Putamen (tissue), 1 donor: ENCODE data around the gene HIP1R.

Experiments used
- DNase-seq: peaks from one replicate; pipeline ENCODE4 v3.0.0-alpha.2; 2016; ENCODE audit warnings: low spot score

HIP1R gene

DNA sequence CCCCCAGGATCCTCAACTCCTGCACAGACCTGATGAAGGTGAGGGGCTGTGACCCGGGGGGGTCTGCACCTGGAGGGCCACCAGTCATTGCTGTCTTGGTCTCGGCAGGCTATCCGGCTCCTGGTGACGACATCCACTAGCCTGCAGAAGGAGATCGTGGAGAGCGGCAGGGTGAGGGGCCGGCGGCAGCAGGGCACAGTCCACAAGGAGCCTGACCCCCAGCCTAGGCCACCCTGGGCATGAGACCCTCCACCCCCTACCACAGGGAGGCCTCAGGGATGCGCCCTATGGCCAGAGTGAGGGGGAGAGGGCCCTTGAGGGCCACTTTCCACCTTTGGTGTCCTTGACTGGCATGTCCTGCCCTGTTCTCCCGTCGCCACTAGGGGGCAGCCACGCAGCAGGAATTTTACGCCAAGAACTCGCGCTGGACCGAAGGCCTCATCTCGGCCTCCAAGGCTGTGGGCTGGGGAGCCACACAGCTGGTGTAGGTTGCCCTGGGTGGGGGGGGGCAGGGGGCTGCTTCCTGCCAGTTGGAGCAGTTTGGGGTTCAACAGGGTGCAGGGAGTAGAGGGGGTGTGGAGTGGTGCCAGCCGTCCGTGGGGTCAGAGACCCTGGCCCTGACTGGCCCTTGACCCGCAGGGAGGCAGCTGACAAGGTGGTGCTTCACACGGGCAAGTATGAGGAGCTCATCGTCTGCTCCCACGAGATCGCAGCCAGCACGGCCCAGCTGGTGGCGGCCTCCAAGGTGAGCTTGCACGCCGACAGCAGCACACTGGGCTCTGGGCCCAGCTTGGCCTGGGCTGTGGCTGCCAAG lies 25.0 kb downstream of the HIP1R start:
- DNase-seq: peak; percentile 79

DNA sequence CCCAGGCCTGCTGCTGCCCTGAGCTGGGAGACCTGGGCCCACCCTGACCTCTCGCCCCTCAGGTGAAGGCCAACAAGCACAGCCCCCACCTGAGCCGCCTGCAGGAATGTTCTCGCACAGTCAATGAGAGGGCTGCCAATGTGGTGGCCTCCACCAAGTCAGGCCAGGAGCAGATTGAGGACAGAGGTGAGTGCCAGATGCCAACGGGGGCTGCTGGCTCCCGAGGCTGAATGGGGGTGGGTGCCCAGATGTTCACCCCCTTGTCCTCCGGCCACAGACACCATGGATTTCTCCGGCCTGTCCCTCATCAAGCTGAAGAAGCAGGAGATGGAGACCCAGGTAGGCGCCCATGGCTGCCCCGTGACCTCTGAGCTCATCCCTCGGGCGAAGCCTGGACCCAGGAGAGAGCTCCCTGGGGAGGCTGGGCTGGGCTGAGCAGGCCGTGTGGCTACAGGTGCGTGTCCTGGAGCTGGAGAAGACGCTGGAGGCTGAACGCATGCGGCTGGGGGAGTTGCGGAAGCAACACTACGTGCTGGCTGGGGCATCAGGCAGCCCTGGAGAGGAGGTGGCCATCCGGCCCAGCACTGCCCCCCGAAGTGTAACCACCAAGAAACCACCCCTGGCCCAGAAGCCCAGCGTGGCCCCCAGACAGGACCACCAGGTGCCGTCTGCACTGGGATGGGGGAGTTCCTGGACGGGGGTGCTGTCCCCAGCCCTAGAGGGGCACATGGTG lies 25.8 kb downstream of the HIP1R start:
- DNase-seq: no peak

DNA sequence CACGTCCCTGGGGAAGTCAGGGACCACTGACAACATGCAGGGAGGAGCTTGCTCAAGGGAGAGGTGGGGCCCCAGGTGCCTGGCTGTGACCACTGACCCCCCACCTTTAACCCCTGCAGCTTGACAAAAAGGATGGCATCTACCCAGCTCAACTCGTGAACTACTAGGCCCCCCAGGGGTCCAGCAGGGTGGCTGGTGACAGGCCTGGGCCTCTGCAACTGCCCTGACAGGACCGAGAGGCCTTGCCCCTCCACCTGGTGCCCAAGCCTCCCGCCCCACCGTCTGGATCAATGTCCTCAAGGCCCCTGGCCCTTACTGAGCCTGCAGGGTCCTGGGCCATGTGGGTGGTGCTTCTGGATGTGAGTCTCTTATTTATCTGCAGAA lies 26.3 kb downstream of the HIP1R start:
- DNase-seq: no peak

DNA sequence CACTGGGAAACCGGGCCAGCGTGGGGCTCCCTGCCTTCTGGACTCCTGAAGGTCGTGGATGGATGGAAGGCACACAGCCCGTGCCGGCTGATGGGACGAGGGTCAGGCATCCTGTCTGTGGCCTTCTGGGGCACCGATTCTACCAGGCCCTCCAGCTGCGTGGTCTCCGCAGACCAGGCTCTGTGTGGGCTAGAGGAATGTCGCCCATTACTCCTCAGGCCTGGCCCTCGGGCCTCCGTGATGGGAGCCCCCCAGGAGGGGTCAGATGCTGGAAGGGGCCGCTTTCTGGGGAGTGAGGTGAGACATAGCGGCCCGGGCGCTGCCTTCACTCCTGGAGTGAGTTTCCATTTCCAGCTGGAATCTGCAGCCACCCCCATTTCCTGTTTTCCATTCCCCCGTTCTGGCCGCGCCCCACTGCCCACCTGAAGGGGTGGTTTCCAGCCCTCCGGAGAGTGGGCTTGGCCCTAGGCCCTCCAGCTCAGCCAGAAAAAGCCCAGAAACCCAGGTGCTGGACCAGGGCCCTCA lies 26.9 kb downstream of the HIP1R start:
- DNase-seq: no peak

DNA sequence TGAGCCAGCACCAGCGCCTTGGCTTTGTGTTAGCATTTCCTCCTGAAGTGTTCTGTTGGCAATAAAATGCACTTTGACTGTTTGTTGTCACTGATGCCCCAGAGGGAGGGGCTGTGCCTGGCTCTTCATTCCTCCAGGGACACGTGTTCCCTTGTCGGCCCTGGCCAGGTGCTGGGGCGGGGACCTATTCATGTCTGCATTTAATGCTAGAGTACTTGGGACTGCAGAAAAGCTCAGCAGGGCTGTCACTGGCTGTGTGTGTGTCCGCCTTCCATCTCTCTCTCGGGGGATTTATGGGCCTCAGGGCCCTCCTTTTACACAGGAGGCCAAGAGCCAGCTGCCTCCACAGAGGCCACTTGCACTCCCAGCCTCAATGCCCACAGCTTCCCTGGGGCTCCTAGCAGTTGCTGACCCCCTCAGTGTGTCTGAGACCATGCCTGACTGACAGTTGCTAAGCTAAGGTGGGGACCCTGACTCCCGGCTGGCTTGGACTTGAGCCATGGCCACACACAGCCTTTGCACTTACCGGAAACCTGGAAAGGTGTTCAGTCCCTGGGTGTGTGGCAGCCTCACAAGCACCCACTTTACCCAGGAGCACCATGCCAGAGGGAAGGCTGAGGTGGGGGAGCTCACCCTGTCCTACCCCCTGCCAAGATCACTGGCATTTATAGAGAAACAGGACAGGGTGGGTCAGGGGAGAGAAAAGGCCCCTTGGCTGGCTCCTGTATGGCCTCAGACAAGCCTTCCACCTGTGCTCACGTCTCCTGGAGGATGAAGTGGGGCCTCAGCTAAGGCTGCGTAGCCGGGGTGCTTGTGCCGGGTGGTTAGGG lies 27.8 kb downstream of the HIP1R start:
- no peak for DNase-seq

DNA sequence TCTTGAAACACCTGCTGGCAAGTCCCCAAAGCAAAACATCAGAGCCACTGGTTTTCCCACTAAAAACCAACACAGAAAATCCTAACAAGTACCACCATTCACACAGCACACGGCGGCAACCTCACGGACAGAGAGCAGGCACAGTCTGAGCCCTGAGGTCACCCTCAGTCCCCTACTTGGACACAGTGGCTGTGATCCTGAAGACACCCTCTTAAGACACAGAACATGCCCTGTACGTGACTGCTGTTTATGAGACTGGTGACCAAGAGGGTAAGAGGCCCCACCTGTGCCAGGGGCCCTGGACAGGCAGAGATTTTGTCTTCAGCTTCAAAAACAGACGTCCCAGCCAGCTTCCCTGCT lies 29.6 kb downstream of the HIP1R start:
- no peak for DNase-seq

DNA sequence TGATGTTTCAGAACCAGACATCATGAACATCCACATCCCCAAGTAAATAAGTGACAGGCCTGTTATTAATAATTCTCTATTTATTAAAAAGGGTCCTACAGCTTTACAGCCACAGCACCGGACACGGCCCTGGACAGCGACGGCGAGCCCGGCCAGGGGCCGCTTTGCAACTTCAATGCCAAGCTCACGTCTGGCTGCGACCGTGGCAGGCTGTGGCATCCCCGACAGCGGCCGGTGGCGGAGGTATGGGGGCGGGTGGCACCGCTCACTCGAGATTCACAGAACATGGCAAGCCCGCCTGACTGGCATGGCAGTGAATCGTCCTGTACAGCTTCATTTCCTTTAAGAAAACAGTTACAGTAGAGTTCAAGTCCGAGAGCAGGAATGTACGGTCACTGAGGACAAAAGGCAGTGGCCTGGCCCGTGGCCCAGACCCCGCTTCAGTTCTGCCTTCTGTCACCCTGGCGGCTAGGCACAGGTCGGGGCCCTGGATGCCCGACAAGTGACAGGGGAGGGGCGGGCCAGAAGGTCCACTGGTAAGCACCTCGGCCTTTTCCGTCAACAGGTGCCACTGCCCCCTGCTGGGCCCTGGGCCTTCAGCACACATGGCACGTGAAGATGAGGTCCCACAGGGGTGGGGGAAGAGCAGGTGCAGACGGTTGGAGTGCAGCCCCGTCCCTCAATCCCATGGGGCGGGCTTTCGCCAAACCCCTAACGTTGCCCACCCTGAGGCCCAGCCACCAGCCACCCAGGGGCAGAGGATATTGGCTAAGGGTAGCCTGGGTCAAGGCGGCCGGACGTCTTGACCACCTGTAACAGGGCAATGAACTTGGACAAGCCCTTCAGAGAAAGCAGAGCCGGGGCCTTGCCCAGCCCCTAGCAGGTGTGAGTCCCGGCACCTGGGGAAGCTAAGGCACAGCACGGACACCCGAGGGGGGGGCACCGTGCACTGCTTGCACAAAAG lies 30.3 kb downstream of the HIP1R start:
- DNase-seq: no peak

DNA sequence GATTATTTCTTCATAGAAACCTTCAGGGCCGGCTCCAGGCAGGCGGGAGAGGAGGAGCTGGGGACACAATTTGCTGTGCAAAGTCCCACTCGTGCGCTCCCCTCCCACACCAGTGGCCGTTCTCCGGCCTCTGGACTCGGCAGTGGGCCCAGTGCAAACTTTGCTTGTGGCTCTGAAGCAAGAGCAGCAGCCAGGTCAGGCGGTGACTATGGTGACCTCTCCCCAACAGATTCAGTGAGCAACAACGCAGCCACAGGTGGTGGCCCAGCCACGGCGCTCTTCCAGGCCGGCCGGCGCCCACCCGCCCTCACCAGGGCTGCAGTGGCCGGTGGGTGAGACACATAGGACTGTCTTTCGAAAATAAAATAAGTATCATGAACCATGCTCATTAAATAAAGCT lies 31.1 kb downstream of the HIP1R start:
- no peak for DNase-seq

DNA sequence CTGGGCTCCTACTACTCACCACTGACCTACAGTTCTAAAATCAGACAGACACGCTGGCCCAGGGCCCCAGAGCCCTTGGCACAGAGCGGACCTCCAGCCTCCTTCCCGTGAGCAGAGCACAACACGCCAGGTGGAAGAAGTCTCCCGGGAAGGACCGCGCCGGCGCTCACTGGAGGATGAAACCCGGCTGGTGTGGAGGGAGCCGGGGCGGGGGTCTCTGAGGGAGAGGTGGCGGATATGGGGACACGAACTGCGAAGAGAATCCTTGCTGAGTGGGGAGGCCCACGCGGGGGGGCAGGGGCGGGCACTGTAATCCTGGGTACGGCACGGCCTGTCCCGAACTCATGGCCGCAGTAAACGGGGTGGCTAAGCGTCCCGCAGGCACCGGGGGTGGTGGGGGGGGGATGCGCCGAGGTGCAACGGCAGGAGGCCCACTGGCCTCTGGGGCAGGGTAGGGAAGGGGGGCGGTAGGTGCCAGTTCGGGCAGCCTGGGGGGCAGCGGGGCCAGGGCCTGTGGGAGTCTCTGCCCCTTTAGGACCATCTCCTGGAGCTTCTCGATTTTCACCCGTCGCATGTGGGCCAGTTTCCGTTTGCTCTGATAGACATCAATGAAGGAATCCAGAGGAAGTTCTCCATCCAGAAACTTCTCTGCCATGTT lies 31.8 kb downstream of the HIP1R start:
- DNase-seq: no peak

DNA sequence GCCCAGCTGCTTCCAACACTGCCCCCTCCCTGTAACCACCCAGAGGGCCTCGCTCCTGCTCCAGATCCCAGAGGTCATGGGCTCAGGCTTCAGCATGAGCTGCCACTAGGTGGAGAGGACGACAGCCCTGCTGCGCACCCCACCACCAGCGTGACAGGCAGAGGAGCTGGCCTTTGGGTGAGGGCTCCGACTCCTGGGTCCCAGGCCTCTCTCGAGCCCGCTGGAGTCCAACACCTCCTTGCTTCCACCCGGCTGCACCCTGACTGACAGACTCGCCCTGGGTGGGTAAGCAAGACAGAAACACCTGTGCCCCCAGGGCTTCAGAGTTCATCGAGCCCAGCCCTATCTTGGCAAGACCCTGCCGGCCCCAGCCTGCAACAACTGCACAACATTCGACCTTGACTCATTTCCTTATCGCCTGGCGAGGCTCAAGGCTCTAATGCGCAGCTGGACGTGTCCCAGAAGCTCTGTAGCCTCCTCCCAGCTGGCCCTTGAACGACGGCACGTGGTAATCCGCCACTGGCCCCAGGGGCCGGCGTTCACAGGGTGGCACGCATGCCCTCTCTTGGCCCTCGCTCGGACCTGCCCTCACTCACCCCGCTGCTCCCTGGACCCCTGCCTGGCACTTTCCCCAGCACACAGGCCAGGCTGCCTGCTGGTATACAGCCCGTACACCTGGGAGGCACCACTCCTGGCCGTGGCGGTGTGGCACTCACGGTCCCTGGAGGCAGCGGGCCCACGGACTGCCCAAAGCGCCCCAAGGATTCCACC lies 32.6 kb downstream of the HIP1R start:
- no peak for DNase-seq

DNA sequence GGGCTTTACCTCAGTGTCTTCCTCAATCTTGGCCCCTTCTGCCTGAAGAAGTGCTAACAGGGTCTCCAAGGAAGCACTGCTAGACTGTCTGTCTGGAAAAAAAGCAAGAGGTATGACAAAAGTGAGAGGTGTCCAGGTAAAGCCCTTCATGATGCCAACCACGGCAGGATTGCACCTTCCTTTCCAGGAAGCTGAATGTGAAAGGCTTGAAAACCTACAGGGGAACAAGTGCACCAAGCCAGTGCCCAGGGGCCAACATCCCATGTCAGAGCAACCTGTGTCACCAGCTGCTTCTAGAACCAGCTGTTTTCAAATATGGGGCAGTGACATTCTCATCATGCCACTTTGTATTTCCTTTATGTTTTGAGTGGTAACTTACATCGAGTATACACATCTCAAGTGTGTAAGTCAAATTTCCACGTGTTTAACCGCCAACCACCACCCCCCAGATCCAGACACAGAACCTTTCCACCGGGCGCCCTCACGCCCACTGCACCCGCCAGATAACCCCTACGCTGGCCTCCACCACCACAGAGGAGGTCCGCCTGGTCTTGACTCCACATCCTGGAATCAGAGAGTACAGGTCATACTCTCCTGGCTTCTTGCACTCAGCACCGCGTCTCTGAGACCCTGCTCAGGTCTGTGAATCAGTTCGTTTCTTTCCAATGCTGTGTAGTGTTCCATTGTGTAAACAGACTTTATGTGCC lies 33.4 kb downstream of the HIP1R start:
- DNase-seq: no peak

DNA sequence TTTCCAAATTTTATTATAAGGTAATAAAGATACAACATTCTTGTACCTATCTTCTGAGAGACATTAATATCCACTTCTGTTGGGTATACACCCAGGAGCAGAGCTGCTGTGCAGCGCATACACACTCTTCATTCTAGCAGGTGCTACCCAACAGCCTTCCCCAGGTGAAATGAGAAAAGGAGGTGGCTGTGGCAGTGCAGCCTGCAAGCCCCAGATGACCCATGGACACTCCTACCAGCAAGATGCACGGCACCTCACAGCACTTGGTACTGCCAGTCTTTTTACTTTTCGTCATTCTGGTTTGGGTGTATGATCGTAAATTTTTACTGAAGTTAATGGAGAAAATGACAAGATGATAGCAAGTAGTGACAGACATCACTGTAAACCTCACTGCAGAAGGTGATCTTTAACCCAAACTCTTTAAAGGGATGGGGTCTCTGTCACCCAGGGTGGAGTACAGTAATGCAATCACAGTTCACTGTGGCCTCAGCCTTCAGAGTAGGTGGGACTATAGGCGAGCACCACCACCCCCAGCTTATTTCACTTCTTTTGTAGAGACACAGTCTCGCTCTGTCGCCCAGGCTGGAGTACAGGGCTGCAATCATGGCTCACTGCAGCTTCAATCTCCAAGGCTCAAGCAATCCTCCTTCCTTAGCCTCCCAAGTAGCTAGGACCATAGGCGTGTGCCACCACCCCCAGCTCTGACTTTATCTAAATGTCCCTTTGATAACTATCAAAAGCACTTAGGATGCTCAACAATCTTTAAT lies 34.1 kb downstream of the HIP1R start:
- DNase-seq: no peak

DNA sequence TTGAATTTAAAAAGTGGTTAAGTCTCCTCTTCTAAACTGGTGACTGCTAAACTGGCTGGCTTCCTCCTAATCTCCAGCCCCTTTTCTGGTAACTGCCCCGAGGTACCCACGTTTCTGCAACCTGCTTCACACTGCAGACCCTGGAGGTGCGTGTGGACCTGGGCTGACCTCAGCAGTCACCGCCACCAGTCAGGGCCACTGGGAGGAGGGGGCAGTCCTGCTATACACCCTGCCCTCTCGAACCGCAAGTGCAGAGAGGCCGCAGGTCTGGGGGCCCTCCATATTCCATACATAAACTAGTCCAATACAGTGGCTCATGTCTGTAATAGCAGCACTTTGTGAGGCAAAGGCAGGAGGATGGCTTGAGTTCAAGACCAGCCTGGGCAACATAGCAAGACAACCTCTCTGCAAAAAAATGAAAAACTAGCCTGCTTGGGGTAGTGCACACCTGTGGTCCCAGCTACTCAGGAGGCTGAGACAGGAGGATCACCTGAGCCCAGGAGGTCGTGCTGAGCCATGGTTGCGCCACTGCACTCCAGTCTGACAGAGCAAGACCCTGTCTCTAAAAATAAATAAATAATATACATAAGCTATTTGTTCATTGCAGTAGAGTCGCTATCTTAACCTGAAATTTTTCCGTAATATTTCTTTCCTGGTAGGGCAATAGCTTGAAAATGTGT lies 35.0 kb downstream of the HIP1R start:
- no peak for DNase-seq

DNA sequence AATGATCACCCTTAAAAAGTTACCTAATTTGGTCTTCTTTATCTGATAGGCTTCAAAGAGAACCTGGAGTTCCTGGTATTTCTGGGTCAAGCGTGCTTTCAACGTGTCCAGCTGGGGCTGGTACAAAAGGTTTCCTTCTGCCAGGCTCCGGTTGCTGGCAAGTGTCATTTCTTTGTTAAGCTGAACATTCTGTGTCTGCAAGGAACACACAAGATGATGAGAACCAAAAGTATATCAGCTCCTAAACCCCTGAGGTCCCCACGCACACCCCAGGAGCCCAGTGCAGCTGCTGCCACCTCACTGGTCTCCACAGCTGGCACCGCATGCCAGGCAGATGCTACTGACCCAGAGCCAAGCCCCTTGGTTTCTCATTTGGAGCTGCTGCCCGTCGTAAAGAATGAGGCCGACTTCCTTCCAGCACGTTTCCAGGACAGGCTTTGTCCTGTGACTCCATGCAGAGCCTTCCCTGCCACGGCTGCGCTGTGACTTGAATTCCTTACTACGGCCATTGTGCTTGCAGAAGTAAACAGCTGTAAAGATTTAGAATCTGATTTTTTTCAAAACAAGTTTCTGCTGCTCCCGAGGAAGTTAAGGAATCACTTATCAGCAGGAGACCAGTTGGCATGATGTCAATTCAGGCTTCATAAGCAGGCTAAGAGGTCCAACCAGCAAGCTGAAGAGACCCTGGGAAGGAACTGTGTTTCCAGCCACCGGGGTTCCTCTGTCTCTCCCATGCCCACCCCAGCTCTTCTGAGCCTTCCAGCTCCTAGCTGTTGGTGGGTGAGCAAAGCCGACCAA lies 35.8 kb downstream of the HIP1R start:
- DNase-seq: no peak

DNA sequence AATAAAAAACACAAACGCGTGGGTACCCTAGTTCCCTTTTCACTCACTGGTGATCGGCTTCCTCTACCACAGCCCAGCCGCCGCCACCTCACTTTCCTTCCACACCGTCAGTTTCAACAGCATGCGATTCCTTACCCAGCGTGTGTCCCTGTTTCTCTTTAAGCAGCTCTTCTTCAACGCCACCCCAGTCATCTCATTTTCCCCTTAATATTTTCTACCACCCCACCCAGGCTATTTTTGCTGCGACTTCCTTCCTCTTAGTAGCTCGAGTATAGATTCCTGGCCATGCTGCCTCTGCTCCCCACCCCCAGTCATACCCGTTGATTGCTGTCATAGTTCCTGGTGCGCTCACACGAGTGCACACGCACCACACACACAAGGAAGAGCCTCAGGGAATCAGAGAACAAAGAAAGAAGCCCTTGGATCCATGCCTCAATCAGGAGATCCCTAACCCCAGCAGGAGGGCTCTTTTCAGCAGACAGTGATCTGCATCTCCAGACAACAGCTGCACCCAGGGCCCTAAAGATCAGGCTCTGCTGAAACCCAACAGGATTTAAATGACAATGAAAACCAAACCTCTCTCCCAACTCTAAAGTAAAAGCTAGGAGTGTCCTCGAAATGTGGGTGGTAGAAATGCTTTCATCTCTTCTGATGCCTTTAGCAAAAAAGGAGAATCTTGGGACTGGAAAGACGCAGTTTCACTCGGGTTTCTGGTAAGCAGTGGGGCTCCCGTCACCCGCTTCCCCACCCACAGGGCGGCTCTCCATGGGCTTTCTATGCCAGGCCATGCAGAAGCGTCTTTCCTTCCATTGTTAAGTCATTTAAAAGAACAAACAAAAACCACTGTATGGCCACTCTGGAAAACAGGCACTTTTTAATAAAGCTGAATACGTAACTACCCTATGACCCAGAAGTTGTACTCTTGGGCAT lies 36.9 kb downstream of the HIP1R start:
- DNase-seq: peak; percentile 65

DNA sequence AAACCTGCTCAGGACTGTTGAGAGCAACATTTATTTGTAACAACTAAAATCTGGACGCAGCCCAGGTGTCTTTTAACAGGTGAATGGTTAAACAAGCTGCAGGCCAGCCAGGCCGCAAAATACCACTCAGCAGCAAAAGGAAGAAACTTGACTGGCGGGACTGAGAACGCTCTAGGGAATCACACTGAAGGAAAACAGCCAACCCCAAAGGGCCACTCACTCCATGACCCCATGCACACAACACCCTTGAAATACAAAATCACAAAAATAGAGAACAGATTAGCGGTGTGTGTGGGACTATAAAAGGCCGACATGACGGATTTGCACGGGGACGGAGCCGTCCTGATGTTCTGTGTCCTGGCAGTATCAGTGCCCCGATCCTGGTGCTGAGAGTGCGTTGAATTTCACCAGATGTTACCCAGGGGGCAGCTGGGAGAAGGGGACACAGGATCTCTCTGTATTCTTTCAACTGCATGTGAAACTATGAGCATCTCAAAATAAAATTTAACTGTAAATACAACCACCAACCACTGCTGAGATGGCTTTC lies 37.6 kb downstream of the HIP1R start:
- DNase-seq: no peak
